GM12878 (cell line): ENCODE measurements around the gene LMNB1. TPM values are rescaled to one million over a fixed set of nuclear protein-coding genes. Genes with fewer than 3 reads are reported as not detected.

Source experiments
- ATAC-seq: fragments of 200-7000 bp; cut with Tn5 transposase; 3 replicates; pipeline ENCODE4 v1.9.1; 2020; ENCODE audit warnings: mild to moderate bottlenecking, moderate library complexity
- BruUV-seq: library from RNA; stranded (reverse); fragments of 400-500 nt; replicated peaks from 2 replicates; lab custom pipeline; 2021; lab: Mats Ljungman, UMichigan
- CTCF ChIA-PET: fragments of 300-600 bp; sonication (Branson Sonifier 250); formaldehyde crosslinking; extraction: SDS; loops from one replicate; lab custom pipeline; 2021; ENCODE audit warnings: inconsistent platforms; lab: Yijun Ruan, JAX
- POLR2A ChIA-PET: fragments of 350-600 bp; formaldehyde crosslinking; extraction: SDS; loops from one replicate; lab custom pipeline; 2021; ENCODE audit warnings: inconsistent platforms; lab: Charles Lee
- RAD21 ChIA-PET: fragments of 300-600 bp; sonication (Branson Sonifier 250); formaldehyde crosslinking; loops from one replicate; lab custom pipeline; 2023; ENCODE audit warnings: antibody characterized with exemption; ENCODE audit not compliant: unreplicated experiment; lab: Charles Lee
- SMC1A ChIA-PET: fragments of 300-600 bp; sonication (Branson Sonifier 250); formaldehyde crosslinking; loops from one replicate; lab custom pipeline; 2023; ENCODE audit not compliant: unreplicated experiment, uncharacterized antibody; lab: Charles Lee
- DNase-seq: peaks from one replicate; pipeline ENCODE4 v3.0.0-alpha.2; 2011; ENCODE audit warnings: low read depth, low spot score
- FAIRE-seq: peaks from 3 replicates; lab custom pipeline; 2011; peaks lifted over from hg19 to GRCh38; lab: Jason Lieb, UNC
- H2AFZ ChIP-seq: 2 replicates; pipeline ENCODE4 v1.6.0; 2011; ENCODE audit warnings: low read depth, low read length, control low read depth; ENCODE audit not compliant: control insufficient read depth
- H3K27ac ChIP-seq: 2 replicates; pipeline ENCODE4 v1.5.1; 2011; ENCODE audit warnings: control low read depth; ENCODE audit not compliant: control insufficient read depth, insufficient read depth
- H3K27me3 ChIP-seq, 2 experiments: replicated peaks in 1 of 2; 2 replicates each; pipeline versions ENCODE4 v1.6.0 to v1.6.1; 2011; ENCODE audit warnings: low read length in 1 of 2; ENCODE audit not compliant: control insufficient read depth in 2 of 2, insufficient read depth in 2 of 2
- H3K36me3 ChIP-seq, 2 experiments: 2 replicates each; pipeline ENCODE4 v1.5.1; 2011; ENCODE audit warnings: low read length in 1 of 2; ENCODE audit not compliant: control insufficient read depth in 2 of 2, insufficient read depth in 2 of 2
- H3K4me1 ChIP-seq: 2 replicates; pipeline ENCODE4 v1.6.1; 2011; ENCODE audit warnings: mild to moderate bottlenecking, low read length, moderate library complexity, mixed read lengths; ENCODE audit not compliant: control insufficient read depth, insufficient read depth
- H3K4me2 ChIP-seq: 2 replicates; pipeline ENCODE4 v1.6.0; 2011; ENCODE audit warnings: control low read depth; ENCODE audit not compliant: control insufficient read depth, insufficient read depth
- H3K4me3 ChIP-seq: fragments of 200-600 bp; sonication (generic); 2 replicates; pipeline ENCODE4 v1.5.1; 2016
- H3K79me2 ChIP-seq: 2 replicates; pipeline ENCODE4 v1.6.0; 2011; ENCODE audit warnings: low read length; ENCODE audit not compliant: control insufficient read depth, insufficient read depth
- H3K9ac ChIP-seq: 2 replicates; pipeline ENCODE4 v1.8.0; 2011; ENCODE audit warnings: low read length, control low read depth, mixed read lengths; ENCODE audit not compliant: control insufficient read depth, insufficient read depth
- H3K9me3 ChIP-seq: replicated peaks from 3 replicates; pipeline ENCODE4 v1.5.1; 2011; ENCODE audit warnings: mild to moderate bottlenecking, low read length; ENCODE audit not compliant: control insufficient read depth, insufficient read depth
- H4K20me1 ChIP-seq: 2 replicates; pipeline ENCODE4 v1.6.0; 2011; ENCODE audit not compliant: control insufficient read depth, insufficient read depth
- MEF2A ChIP-seq: IDR thresholded peaks from 2 replicates; pipeline ENCODE4 v1.6.1; 2011; ENCODE audit warnings: low read depth, mild to moderate bottlenecking, low read length, moderate library complexity; ENCODE audit not compliant: insufficient read depth
- MEF2B ChIP-seq: fragments of 450-650 bp; IDR thresholded peaks from 2 replicates; pipeline ENCODE4 v1.6.1; 2018; ENCODE audit warnings: mild to moderate bottlenecking, moderate library complexity; ENCODE audit not compliant: partially characterized antibody, poor library complexity, severe bottlenecking
- RAD21 ChIP-seq: IDR thresholded peaks from 2 replicates; pipeline ENCODE4 v1.6.1; 2011; ENCODE audit warnings: mild to moderate bottlenecking, low read depth, low read length, moderate library complexity; ENCODE audit not compliant: insufficient read depth
- RELA ChIP-seq: fragments of 450-650 bp; IDR thresholded peaks from 2 replicates; pipeline ENCODE4 v1.8.0; 2014; ENCODE audit warnings: borderline replicate concordance; ENCODE audit not compliant: partially characterized antibody
- SUPT20H ChIP-seq: IDR thresholded peaks from 2 replicates; pipeline ENCODE4 v1.6.1; 2011; ENCODE audit warnings: low read depth, mild to moderate bottlenecking, low read length, moderate library complexity, borderline replicate concordance; ENCODE audit not compliant: control insufficient read depth
- TCF7 ChIP-seq: IDR thresholded peaks from 2 replicates; pipeline ENCODE4 v1.6.1; 2014; ENCODE audit warnings: antibody characterized with exemption, borderline replicate concordance
- ZNF24 ChIP-seq: fragments of 450-650 bp; IDR thresholded peaks from 2 replicates; pipeline ENCODE4 v1.6.1; 2017; ENCODE audit warnings: antibody characterized with exemption, mild to moderate bottlenecking
- ZNF384 ChIP-seq: IDR thresholded peaks from 2 replicates; pipeline ENCODE4 v1.6.1; 2012; ENCODE audit warnings: low read depth, mild to moderate bottlenecking, low read length, improper control_type of control experiment, borderline replicate concordance
- WGBS: methylation state at CpG from one replicate; pipeline ENCODE4 v1.1.6; 2016; ENCODE audit warnings: low lambda C conversion rate; ENCODE audit not compliant: insufficient replicate concordance, insufficient coverage; ENCODE audit errors: missing lambda C conversion rate; 5-methylcytosine and 5-hydroxymethylcytosine counted together
- in situ Hi-C: fragments of 300-500 bp; cut with MboI; formaldehyde crosslinking; loops from 9 replicates; pipeline ENCODE4 v1.14.3; 2018; ENCODE audit warnings: mixed read lengths
- intact Hi-C: fragments of 100-400 bp; cut with micrococcal nuclease; formaldehyde crosslinking; loops from one replicate; pipeline ENCODE4 v1.14.2; 2022; ENCODE audit not compliant: unreplicated experiment
- polyA plus RNA-seq, 11 experiments: library from polyadenylated mRNA; depleted of rRNA in 4 of 11; unstranded in 6 of 11; stranded (reverse) in 5 of 11; fragments of >200 nt; fragmentation: Nextera tagmentation in 4 of 11; fragmentation: Illumina TruSeq in 1 of 11; extraction: Ambion mirVana in 4 of 11; extraction: Trizol in 1 of 11; gene quantifications; 1 replicate in 1 of 11; 2 replicates in 10 of 11; pipeline versions ENCODE4 v1.2.1 to v1.2.3, GENCODE V29; 2011 to 2016; ENCODE audit warnings: inconsistent platforms in 2 of 11, missing spikeins in 2 of 11, low read depth in 1 of 11
- total RNA-seq, 4 experiments: library from RNA; depleted of rRNA in 3 of 4; stranded (reverse); fragments of >200 nt in 3 of 4; fragmentation: Illumina TruSeq in 1 of 4; extraction: Trizol in 1 of 4; gene quantifications; 2 replicates each; pipeline versions ENCODE4 v1.2.1 to v1.2.3, GENCODE V29; 2013 to 2021
- TF ChIP-seq, protein P1 (sequence below), 3 experiments: IDR thresholded peaks in 2 of 3; conservative IDR thresholded peaks in 1 of 3; 2 replicates each; pipeline ENCODE4 v1.5.1; 2011; ENCODE audit warnings: low read depth in 3 of 3, low read length in 3 of 3, mild to moderate bottlenecking in 3 of 3, control low read depth in 2 of 3, moderate library complexity in 2 of 3, inconsistent platforms in 1 of 3, mixed read lengths in 1 of 3; ENCODE audit not compliant: control insufficient read depth in 2 of 3, insufficient read depth in 1 of 3; ENCODE audit errors: extremely low read depth in 1 of 3
- TF ChIP-seq, protein P2 (sequence below): fragments of 450-650 bp; IDR thresholded peaks from 2 replicates; pipeline ENCODE4 v1.6.1; 2018; ENCODE audit warnings: mild to moderate bottlenecking, low read depth, moderate library complexity; ENCODE audit not compliant: partially characterized antibody
- TF ChIP-seq, protein P3 (sequence below): fragments of 450-650 bp; formaldehyde crosslinking; IDR thresholded peaks from 2 replicates; pipeline ENCODE4 v1.4.0; 2020; ENCODE audit warnings: mild to moderate bottlenecking, moderate library complexity

LMNB1 gene
- total and polyA plus RNA-seq, 10 of the 15 experiments (the other 5 are each of a cell fraction or from before 2014, with no cell fraction given), result 7.0 to 185 (median 86.4) TPM

DNA sequence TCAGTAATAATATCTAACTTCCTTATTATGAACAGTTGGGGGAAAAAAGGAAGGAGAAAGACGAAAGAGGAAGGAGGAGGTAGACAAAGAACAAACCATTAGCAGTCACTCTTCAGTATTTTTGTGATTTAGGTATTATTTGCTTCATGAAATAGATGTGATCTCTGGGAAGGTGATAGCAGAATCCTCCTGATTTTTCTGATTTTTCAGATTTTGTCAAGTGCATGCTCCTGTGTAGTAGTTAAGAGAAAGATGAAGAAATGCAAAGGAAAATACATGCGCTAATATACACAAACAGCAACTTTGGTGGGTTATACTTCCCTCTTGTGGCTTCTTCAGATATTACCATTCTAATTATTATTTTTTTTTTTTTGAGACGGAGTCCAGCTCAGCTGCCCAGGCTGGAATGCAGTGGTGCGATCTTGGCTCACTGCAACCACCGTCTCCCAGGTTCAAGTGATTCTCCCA is 31.6 kb downstream of the LMNB1 start (continued):
- TF ChIP-seq, protein P1, sequence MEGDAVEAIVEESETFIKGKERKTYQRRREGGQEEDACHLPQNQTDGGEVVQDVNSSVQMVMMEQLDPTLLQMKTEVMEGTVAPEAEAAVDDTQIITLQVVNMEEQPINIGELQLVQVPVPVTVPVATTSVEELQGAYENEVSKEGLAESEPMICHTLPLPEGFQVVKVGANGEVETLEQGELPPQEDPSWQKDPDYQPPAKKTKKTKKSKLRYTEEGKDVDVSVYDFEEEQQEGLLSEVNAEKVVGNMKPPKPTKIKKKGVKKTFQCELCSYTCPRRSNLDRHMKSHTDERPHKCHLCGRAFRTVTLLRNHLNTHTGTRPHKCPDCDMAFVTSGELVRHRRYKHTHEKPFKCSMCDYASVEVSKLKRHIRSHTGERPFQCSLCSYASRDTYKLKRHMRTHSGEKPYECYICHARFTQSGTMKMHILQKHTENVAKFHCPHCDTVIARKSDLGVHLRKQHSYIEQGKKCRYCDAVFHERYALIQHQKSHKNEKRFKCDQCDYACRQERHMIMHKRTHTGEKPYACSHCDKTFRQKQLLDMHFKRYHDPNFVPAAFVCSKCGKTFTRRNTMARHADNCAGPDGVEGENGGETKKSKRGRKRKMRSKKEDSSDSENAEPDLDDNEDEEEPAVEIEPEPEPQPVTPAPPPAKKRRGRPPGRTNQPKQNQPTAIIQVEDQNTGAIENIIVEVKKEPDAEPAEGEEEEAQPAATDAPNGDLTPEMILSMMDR (IDR thresholded peaks at IDR 0.05 in 2 of 3, conservative IDR thresholded peaks at IDR 0.05 in 1 of 3; ENCODE audit: control insufficient read depth in 2 of 3, extremely low read depth in 1 of 3, insufficient read depth in 1 of 3, low read depth in 3 of 3, low read length in 3 of 3), result peak; percentile 29 to 41 (median 40); a peak in 4 of 6 replicates
- peak; percentile 66 for TF ChIP-seq RAD21
- TF ChIP-seq ZNF24, result peak; percentile 67; the same call in 1 of the 2 replicates

DNA sequence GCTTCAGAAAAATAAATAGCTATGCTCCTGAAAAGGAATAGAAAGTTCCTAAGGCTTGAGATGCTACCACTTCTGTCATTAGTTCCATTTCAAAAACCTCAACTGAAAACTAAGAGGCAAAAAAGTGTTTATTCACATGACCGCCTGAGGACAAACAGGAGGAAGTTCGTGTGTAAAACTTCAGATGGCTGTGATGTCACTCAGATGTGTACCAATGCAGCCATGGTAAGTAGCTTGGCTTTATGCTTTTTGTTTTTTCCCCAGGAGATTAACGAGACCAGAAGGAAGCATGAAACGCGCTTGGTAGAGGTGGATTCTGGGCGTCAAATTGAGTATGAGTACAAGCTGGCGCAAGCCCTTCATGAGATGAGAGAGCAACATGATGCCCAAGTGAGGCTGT is 33.0 kb downstream of the LMNB1 start:
- Histone ChIP-seq H2AFZ (no peak overlapping the region), H3K27me3 (no peaks in the 10 kb centered on the region), H3K4me2 (no peak overlapping the region), H3K9ac (no peak overlapping the region), H3K4me3 (no peak overlapping the region), H3K27ac (no peak overlapping the region), H4K20me1 (no peaks in the 10 kb centered on the region; the same call in 1 of the 2 replicates), H3K36me3 (peaks cover 26 to 46% of the 10 kb centered on the region in 2 experiments), H3K79me2 (peaks cover 9% of the 10 kb centered on the region), H3K9me3 (no peaks in the 10 kb centered on the region), H3K4me1 (no peaks in the 10 kb centered on the region)
- in situ Hi-C loops (no loop called here), intact Hi-C loops (no loop called here)
- ChIA-PET CTCF (interaction anchor here (0.6 to 3.7 kb wide), 10 partner anchors 9 to 151 kb away, joined by 3 to 54 read pairs (median 6); no protein-coding TSS in a partner anchor), SMC1A (interaction anchor here (0.8 to 4.8 kb wide), 10 partner anchors 15 to 265 kb away, joined by 3 to 38 read pairs (median 4); no protein-coding TSS in a partner anchor), RAD21 (interaction anchor here (0.6 to 2.0 kb wide), 7 partner anchors 15 to 158 kb away, joined by 3 to 14 read pairs (median 3); no protein-coding TSS in a partner anchor), POLR2A (interaction anchor here (1.2 kb wide), 1 partner anchor 155 kb away, joined by 3 read pairs; no protein-coding TSS in a partner anchor)
- FAIRE-seq (no peak), DNase-seq (no peak), ATAC-seq (no peak)
- TF ChIP-seq, protein P2, sequence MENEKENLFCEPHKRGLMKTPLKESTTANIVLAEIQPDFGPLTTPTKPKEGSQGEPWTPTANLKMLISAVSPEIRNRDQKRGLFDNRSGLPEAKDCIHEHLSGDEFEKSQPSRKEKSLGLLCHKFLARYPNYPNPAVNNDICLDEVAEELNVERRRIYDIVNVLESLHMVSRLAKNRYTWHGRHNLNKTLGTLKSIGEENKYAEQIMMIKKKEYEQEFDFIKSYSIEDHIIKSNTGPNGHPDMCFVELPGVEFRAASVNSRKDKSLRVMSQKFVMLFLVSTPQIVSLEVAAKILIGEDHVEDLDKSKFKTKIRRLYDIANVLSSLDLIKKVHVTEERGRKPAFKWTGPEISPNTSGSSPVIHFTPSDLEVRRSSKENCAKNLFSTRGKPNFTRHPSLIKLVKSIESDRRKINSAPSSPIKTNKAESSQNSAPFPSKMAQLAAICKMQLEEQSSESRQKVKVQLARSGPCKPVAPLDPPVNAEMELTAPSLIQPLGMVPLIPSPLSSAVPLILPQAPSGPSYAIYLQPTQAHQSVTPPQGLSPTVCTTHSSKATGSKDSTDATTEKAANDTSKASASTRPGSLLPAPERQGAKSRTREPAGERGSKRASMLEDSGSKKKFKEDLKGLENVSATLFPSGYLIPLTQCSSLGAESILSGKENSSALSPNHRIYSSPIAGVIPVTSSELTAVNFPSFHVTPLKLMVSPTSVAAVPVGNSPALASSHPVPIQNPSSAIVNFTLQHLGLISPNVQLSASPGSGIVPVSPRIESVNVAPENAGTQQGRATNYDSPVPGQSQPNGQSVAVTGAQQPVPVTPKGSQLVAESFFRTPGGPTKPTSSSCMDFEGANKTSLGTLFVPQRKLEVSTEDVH, result no peak
- TF ChIP-seq TCF7, result no peak
- TF ChIP-seq MEF2A, result no peak
- no peak for TF ChIP-seq MEF2B
- no peak for TF ChIP-seq ZNF384
- no peak for TF ChIP-seq ZNF24
- TF ChIP-seq RELA, result no peak
- TF ChIP-seq SUPT20H, result no peak
- TF ChIP-seq, protein P3, sequence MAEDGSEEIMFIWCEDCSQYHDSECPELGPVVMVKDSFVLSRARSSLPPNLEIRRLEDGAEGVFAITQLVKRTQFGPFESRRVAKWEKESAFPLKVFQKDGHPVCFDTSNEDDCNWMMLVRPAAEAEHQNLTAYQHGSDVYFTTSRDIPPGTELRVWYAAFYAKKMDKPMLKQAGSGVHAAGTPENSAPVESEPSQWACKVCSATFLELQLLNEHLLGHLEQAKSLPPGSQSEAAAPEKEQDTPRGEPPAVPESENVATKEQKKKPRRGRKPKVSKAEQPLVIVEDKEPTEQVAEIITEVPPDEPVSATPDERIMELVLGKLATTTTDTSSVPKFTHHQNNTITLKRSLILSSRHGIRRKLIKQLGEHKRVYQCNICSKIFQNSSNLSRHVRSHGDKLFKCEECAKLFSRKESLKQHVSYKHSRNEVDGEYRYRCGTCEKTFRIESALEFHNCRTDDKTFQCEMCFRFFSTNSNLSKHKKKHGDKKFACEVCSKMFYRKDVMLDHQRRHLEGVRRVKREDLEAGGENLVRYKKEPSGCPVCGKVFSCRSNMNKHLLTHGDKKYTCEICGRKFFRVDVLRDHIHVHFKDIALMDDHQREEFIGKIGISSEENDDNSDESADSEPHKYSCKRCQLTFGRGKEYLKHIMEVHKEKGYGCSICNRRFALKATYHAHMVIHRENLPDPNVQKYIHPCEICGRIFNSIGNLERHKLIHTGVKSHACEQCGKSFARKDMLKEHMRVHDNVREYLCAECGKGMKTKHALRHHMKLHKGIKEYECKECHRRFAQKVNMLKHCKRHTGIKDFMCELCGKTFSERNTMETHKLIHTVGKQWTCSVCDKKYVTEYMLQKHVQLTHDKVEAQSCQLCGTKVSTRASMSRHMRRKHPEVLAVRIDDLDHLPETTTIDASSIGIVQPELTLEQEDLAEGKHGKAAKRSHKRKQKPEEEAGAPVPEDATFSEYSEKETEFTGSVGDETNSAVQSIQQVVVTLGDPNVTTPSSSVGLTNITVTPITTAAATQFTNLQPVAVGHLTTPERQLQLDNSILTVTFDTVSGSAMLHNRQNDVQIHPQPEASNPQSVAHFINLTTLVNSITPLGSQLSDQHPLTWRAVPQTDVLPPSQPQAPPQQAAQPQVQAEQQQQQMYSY, result no peak
- no TSS peak for BruUV-seq
- 94% methylated on average over 7 of the region's 7 CpGs for WGBS
